UCSD-AML1 (cell line): ENCODE data around the gene FOXN4.

Source experiments
- DNase-seq: peaks from one replicate; lab custom pipeline; 2025; ENCODE audit not compliant: unreplicated experiment; lab: John Stamatoyannopoulos, UW

FOXN4 gene

DNA sequence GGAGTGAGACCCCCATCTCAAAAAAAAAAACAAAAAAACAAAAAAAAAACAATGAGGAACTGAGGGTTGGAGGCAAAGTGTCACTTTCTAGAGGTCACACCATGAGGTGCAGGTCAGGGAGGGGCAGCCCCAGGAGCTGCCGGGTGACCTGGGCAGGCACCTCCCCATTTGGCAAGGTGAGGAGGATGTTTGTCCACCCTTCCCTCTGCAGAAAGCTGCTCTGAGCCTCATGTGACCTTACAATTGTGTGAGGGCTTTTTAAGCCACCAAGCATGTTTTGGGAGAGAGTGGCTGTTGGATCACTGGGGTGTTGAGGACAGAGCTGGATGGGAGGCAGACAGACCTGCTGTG lies 49.6 kb downstream of the FOXN4 start:
- no peak for DNase-seq

DNA sequence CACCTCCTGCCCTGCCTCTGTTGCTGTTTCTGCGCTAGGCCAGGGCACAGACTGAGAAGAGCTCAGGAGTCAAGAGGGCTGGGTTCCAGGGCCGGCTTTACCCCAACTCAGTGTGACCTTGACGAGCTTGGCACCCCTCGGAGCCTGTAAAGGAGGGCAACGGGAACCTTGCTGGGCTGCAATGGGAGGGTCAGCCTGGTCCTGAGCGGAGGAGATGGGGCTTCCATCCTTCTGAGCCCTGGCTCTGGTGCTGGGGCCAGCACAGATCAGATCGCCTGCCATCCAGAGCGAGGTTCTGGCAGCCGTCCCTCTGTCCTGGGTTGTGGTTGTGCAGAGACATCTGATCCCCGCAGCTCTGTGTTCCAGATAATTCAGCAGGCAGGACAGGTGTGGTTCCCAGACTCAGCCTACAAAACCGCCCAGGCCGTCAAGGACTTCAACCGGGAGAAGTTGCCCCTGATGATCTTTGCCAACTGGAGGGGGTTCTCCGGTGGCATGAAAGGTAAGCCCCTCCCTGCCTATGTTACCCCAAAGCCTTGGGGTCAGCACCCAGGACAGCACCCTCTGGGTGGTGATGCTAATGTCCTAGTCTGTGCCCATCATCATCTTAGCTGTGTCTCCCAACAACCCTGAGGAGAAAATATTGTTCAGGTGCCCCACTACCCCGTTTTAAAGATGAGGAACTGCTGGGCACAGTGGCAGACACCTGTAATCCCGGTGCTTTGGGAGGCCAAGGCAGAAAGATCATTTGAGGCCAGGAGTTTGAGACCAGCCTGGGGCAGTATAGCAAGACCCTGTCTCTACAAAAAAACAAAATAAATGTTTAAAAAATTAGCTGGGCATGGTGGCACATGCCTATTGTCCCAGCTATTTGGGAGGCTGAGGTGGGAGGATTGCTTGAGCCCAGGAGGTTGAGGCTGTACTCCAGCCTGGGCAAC lies 50.2 kb downstream of the FOXN4 start:
- no peak for DNase-seq

DNA sequence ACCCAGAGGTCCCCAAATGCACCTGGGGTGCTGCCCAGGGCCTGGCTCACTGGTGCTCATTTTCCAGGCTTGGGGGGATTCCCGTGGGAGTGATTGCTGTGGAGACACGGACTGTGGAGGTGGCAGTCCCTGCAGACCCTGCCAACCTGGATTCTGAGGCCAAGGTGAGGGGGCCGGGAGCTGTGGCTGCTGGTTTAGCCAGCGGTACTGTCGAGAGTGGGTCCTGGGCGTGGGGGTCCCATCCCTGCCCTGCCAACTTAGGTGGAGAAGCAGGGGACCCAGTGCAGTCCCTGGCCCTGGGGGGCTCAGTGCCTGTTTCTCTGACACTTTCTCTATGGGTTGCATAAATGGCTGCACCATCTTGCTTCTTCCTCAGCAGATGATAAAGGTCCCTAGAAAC lies 50.9 kb downstream of the FOXN4 start:
- DNase-seq = no peak

DNA sequence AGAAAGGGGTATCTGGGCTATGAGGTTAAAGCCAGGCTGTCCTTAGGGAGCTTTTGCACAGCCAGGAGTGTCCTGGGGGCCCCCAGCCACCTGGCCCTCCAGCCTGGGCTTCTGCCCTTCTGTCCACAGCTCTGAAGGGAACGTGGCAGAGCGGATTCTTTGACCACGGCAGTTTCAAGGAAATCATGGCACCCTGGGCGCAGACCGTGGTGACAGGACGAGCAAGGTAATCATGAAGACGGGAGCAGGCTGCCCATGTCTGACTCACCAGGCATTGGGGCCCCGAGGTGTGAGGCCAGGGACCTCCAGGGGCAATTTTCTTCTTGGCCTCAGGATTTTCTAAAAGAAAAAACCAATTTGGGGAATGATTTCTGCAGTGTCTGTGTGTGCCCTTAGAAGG lies 53.1 kb downstream of the FOXN4 start:
- no peak for DNase-seq

DNA sequence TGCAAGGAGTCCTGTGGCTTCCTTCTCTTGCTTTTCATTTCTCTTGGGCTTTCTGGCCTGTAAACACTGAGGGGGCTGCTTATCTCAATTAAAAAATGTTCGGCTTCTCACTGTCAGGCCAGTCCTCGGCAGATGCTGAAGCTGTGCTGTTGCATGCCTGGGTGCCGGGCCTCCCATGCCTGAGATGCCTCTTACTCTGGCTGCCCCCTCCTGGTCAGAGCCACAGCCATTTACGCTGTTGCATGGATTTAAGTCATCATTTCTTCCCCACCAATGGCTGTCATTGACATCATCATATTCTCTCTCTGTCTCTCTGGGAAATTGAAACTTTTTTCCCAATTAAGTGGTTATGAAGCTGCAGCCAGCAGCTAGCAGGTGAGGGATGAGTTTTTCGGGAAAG lies 53.7 kb downstream of the FOXN4 start:
- peak; percentile 18 for DNase-seq

DNA sequence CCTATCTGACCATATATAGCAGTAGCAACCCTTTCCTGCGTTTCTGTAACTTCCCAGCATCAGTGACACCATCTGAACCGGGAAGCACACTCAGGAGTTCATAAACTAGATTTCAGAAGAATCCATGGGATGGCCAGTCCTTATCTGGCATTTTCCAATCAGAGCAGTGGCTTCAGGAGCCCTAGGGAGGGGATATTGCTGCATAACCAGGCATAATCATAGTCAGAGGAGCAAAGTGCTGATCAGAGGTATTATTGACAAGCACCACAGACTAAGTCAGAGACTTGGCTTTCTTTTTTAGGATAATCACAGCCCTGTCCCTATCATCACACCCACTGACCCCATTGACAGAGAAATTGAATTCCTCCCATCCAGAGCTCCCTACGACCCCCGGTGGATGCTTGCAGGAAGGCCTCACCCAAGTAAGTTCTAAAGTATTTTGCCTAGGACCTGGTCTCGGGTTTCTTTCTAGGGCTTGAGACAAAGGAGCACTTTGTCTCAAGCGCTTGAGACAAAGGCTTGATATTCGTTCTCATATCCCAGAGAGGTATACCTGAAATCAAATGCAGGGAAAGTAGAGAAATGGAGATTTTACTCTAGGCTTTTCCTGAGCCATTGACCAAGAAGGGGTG lies 55.1 kb downstream of the FOXN4 start:
- no peak for DNase-seq

DNA sequence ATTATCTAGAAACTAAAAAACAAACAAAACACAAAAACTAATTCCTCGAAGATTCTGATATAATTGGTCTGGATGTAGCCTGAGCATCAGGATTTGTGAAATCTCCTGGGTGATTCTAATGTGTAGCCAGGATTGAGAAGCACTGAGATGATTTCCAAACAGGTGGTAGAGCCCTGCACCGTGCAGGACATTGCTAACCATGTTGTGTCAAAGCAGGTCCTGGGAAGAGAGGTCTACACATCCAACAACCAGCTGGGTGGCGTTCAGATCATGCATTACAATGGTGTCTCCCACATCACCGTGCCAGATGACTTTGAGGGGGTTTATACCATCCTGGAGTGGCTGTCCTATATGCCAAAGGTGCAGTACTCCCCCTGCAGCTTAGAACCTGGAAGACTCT lies 56.3 kb downstream of the FOXN4 start:
- no peak for DNase-seq

DNA sequence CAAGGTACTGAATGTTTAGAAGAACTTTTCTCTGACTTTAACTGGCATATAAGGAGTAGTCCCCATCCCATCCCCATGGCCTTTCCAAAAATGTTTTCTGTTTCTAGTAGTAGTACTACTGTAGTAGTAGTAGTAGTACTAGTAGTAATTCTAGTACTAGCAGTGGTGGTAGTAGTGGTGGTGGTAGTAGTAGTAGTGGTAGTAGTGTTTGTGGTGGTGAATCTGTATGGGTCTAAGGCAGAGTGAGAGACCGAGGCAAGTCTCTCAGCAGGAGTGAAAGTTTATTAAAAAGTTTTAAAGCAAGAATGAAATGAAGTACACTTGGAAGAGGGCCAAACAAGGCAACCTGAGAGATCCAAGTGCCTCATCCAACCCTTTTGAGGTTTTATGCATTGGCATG lies 58.6 kb downstream of the FOXN4 start:
- no peak for DNase-seq

DNA sequence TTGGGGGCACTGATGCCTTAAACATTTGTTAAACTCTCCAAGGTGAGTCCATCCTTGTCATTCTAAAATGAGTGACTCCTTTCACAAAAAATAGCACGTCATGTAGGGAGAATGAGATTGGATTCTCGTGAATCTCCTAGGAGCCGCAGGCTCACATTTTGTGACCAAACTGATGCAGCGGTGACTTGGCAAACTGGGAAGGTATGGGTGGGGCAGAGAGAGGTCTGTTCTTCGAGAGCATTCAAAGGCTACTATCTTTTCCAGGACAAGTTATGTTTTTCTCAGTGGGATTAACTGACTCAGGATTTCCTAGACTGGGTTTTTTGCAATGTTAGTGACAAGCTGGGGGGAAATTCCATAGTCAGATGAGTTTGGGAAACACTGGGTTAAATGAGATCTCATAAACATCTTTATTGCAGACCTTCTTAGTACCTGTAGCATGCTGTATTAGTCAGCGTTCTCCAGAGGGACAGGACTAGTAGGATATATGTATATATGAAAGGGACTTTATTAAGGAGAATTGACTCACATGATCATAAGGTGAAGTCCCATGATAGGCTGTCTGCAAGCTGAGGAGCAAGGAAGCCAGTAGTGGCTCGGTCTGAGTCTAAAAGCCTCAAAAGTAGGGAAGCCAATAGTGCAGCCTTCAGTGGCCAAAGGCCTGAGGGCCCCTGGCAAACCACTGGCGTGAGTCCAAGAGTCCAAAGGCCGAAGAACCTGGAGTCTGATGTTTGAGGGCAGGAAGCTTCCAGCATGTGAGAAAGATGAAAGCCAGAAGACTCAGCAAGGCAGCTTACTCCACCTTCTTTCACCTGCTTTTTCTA lies 61.0 kb downstream of the FOXN4 start:
- no peak for DNase-seq

DNA sequence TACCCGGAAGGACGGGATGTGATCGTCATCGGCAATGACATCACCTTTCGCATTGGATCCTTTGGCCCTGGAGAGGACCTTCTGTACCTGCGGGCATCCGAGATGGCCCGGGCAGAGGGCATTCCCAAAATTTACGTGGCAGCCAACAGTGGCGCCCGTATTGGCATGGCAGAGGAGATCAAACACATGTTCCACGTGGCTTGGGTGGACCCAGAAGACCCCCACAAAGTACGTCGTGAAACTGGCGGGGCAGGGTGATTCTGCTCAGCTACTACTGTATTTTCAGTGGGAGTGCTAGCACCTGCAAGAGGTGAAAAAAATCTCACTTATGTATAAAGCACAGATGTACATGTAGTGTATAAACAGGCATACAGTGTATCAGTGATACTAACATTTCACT lies 62.9 kb downstream of the FOXN4 start:
- DNase-seq = no peak

DNA sequence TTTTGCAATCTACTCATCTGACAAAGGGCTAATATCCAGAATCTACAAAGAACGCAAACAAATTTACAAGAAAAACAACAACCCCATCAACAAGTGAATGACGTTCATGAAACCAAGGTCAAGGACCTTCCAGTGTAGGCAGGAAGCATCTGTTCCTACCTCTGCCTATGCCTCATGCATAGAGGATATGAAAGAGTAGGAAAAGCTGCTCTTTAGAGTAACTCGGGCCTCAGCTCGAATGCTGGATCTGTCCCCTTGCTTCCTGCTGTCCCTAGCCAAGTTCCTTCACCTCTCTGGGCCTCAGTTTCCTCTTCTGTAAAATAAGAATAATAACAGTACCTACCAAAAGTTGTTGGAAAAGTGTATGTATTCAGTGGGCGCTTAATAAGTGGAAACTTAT lies 65.0 kb downstream of the FOXN4 start:
- no peak for DNase-seq

DNA sequence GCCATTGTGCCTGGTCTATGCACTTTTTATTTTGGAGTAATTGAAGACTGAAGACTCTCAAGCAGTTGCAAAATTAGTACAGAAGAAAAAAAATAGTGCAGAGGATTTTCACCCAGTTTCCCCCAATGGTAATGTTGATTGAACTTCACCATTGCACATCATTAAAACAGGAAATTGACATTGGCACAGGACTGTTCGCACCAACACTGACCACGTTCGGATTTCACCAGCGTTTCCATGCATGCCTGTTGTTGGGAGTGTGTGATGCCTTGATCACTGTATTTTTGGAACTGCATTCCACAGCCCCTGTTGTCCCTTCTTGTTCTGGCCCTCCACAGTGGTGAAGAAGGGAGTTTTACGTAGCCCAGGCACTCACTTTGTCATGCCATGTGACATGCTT lies 67.1 kb downstream of the FOXN4 start:
- DNase-seq = no peak

DNA sequence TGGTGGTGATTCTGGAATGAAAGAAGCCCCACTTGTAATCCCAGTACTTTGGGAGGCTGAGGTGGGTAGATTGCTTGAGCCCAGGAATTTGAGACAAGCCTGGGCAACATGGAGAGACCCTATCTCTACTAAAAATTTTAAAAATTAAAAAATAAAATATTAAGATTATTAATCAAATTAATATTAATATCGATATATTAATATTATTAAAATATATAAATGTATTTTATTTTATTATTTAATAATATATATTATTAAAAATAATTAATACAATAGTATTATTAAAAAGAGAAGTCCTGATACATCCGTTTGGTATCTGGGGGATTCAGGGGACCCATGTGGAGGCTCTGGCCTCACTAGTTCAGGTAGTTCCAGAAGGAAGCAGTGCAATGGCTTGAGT lies 68.7 kb downstream of the FOXN4 start:
- DNase-seq = no peak

DNA sequence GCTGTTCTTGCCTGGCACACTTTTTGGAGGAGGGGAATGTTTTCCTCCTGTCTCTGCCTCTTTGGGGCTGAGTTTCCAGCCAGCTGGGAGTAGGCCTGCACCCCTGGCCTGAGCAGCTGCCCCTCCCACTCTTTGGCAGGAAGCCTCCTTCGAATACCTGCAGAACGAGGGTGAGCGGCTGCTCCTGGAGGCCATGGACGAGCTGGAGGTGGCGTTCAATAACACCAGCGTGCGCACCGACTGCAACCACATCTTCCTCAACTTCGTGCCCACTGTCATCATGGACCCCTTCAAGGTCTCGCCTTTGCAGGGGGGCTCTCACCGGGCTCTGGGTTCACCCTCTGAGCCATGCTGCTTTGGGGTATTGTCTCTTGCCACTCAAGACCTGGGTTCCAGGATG lies 69.4 kb downstream of the FOXN4 start:
- no peak for DNase-seq

DNA sequence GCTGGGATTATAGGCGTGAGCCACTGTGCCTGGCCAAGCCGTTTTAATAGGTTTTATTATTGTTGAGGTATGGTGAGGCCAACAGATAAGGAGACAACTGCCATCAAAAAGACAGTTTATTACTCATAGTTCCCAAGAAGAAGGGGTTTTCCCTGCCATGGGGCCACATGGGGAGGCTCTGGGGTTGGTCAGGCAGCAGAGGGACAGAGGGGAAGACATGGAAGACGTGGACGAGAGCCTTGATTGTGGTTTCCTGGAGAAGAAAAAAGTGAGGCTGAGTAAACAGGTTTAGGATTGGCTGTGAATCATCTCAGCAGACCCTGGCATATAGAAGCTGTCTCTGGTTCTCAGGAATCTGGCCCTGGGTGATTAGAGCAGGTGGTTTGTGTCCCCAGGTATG lies 69.9 kb downstream of the FOXN4 start:
- DNase-seq = no peak

DNA sequence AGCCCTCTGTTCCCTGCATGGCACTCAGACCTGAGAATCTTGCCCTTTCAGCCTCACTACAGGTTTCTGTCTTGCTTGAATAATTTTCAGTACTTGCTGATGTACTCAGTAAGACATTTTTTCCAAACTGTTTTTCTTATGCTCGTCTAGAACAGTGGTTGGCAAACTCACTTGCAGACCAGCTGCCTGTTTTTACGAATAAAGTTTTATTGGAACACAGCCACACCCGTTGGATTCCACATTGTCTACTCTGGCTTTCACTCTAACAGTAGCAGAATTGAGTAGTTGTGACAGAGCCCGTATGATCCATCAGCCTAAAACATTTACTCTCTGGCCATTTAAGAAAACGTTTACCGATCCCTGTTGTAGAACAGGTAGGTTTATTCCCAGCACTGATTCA lies 72.8 kb downstream of the FOXN4 start:
- no peak for DNase-seq

DNA sequence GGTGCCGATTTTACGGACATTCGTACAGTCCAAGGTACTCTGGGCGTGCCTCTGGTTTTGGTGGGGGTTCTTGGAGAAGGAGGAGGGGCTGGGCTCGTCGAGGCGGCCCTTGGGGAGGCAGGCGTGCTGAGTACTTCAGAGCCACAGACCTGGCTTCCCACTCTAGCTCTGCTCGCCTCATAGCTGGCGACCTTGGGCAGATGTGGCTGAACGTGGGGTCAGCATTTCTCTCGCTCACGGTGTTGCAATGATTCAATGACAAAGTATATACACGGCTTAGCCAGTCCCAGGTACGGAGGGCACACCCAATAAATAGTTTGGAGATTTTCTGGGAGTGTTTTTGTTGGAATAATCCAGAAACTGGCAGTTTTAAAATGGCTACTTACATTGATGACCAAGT lies 75.1 kb downstream of the FOXN4 start:
- no peak for DNase-seq

DNA sequence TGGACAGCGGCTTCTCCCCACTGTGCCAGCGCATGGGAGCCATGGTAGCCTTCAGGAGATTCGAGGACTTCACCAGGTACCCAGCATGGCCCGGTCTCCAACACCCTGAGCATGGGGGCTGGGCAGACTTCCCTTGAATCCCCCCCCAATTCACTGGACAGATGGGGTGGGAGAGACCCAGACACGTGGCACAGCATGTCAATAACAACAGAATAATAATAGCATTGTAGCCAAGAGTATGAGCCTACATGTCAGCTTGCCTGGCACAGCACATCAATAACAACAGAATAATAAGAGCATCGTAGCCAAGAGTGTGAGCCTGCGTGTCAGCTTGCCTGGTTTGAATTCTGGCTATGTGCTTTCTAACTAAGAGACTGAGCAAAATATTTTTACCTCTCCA lies 76.4 kb downstream of the FOXN4 start:
- DNase-seq = no peak

DNA sequence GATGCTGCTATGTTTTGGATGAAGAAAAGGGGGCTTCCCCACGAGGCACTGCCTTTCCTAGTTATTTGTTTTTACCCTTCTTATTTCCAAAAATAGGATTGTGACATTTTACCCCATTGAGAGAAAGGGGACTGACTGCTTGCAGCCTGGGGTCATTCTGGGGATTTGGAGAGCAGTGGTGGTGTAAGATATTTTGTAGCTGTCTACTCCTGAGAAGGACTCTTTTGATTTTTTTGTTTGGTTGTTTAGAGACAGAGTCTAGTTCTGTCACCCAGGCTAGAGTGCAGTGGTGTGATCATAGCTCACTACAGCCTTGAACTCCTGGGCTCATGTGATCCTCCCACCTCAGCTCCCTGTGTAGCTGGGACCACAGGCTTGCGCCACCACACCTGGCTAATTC lies 78.9 kb downstream of the FOXN4 start:
- no peak for DNase-seq

DNA sequence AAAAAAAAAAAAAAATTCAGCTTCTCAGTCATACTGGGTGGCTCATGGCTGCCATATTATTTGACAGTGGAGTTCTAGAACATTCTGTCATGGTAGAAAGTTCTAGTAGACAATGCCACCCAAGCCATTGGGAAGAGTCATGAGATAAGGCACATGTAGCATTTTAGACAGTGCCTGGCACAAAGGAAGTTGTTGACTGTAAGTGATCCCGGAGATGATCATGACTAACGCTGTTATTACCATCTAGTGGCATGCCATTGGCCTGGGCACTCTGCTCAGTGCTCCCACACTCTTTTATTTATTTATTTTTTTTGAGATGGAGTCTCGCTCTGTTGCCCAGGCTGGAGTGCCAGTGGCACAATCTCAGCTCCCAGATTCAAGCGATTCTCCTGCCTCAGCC lies 80.4 kb downstream of the FOXN4 start:
- DNase-seq = no peak
